Osteocyte (in vitro differentiated cells): ENCODE data around the gene HCFC2. TPM values are rescaled to one million over a fixed set of nuclear protein-coding genes. Genes with fewer than 3 reads are reported as not detected.

Experiments
- DNase-seq: peaks from one replicate; pipeline ENCODE4 v3.0.0; 2021; ENCODE audit warnings: mixed read lengths; ENCODE audit not compliant: unreplicated experiment; ENCODE audit errors: extremely low spot score
- H3K27ac Mint-ChIP-seq: one replicate; pipeline ENCODE4 v1.8.0; 2021; ENCODE audit warnings: mild to moderate bottlenecking, mixed read lengths; ENCODE audit not compliant: unreplicated experiment
- H3K27me3 Mint-ChIP-seq: one replicate; pipeline ENCODE4 v1.8.0; 2021; ENCODE audit warnings: mixed read lengths; ENCODE audit not compliant: unreplicated experiment
- H3K36me3 Mint-ChIP-seq: one replicate; pipeline ENCODE4 v1.8.0; 2021; ENCODE audit warnings: mixed read lengths; ENCODE audit not compliant: unreplicated experiment
- H3K4me1 Mint-ChIP-seq: one replicate; pipeline ENCODE4 v1.8.0; 2021; ENCODE audit warnings: mixed read lengths; ENCODE audit not compliant: unreplicated experiment
- H3K4me3 Mint-ChIP-seq: one replicate; pipeline ENCODE4 v1.8.0; 2021; ENCODE audit warnings: mild to moderate bottlenecking, moderate library complexity, mixed read lengths; ENCODE audit not compliant: unreplicated experiment
- H3K9me3 Mint-ChIP-seq: one replicate; pipeline ENCODE4 v1.8.0; 2021; ENCODE audit warnings: mixed read lengths; ENCODE audit not compliant: unreplicated experiment
- CTCF ChIP-seq: fragments of 200-600 bp; sonication (generic); IDR thresholded peaks from 2 replicates; pipeline ENCODE4 v1.5.0; 2021; ENCODE audit warnings: antibody characterized with exemption, mild to moderate bottlenecking, moderate library complexity
- total RNA-seq: library from RNA; stranded (reverse); gene quantifications from 2 replicates; pipeline ENCODE4 v1.2.1, GENCODE V29; 2021

Gene HCFC2
- total RNA-seq, 1 donor from 2014 or later, result 21.3 TPM

GRCh38 chr12:104133866-104134265 is 69.5 kb downstream of the HCFC2 start:
- H3K4me3 Mint-ChIP-seq, result no peak overlapping the region
- no peaks in the 10 kb centered on the region for H3K9me3 Mint-ChIP-seq
- no peaks in the 10 kb centered on the region for H3K27me3 Mint-ChIP-seq
- H3K27ac Mint-ChIP-seq, result no peak overlapping the region
- no peak for TF ChIP-seq CTCF
- peaks cover 20% of the 10 kb centered on the region for H3K36me3 Mint-ChIP-seq
- DNase-seq, result no peak
- peaks cover 29% of the 10 kb centered on the region for H3K4me1 Mint-ChIP-seq

- Mint-ChIP-seq H3K4me1 (peaks cover 31% of the 10 kb centered on the region), H3K4me3 (no peak overlapping the region), H3K36me3 (peaks cover 13% of the 10 kb centered on the region), H3K9me3 (no peaks in the 10 kb centered on the region), H3K27ac (no peak overlapping the region), H3K27me3 (no peaks in the 10 kb centered on the region)
- no peak for TF ChIP-seq CTCF
- DNase-seq, result no peak
Measured at GRCh38 chr12:104134882-104135281, 70.6 kb downstream of the HCFC2 start.

- no peaks in the 10 kb centered on the region for H3K27me3 Mint-ChIP-seq
- no peak for DNase-seq
- H3K4me1 Mint-ChIP-seq, result peaks cover 26% of the 10 kb centered on the region
- TF ChIP-seq CTCF, result no peak
- peak overlapping the region; percentile 81 for H3K4me3 Mint-ChIP-seq
- H3K9me3 Mint-ChIP-seq, result no peaks in the 10 kb centered on the region
- peak overlapping the region; percentile 82 for H3K27ac Mint-ChIP-seq
- H3K36me3 Mint-ChIP-seq, result peaks cover 8% of the 10 kb centered on the region
Measured at GRCh38 chr12:104136577-104136976, 72.2 kb downstream of the HCFC2 start.

- H3K9me3 Mint-ChIP-seq, result no peaks in the 10 kb centered on the region
- no peaks in the 10 kb centered on the region for H3K27me3 Mint-ChIP-seq
- H3K4me3 Mint-ChIP-seq, result peak overlapping the region; percentile 81
- H3K36me3 Mint-ChIP-seq, result peaks cover 4% of the 10 kb centered on the region
- peak; percentile 85 for DNase-seq
- no peak for TF ChIP-seq CTCF
- peak overlapping the region; percentile 82 for H3K27ac Mint-ChIP-seq
- peaks cover 23% of the 10 kb centered on the region for H3K4me1 Mint-ChIP-seq
Measured at GRCh38 chr12:104137001-104137901, 72.9 kb downstream of the HCFC2 start.
